ENCODE results near the gene SLC16A14.
A peak's percentile ranks its signal among the peaks of the same experiment; 100 is the strongest.

Gene SLC16A14

GRCh38 chr2:230043025-230043424 is 25.7 kb downstream of the SLC16A14 start:
- no peak for DNase-seq (ENCODE audit: extremely low read depth in 1 of 2, low read depth in 1 of 2)

- DNase-seq (ENCODE audit: extremely low read depth in 1 of 2, low read depth in 1 of 2) = no peak
These were observed 26.5 kb downstream of the SLC16A14 start for GRCh38 chr2:230042195-230042594.

- DNase-seq (ENCODE audit: extremely low read depth in 1 of 2, low read depth in 1 of 2) = no peak
These were observed 45.4 kb downstream of the SLC16A14 start for GRCh38 chr2:230023313-230023712.

- no peak for DNase-seq (ENCODE audit: extremely low read depth in 1 of 2, low read depth in 1 of 2)
These were observed 49.0 kb downstream of the SLC16A14 start for GRCh38 chr2:230019742-230020141.

DNA sequence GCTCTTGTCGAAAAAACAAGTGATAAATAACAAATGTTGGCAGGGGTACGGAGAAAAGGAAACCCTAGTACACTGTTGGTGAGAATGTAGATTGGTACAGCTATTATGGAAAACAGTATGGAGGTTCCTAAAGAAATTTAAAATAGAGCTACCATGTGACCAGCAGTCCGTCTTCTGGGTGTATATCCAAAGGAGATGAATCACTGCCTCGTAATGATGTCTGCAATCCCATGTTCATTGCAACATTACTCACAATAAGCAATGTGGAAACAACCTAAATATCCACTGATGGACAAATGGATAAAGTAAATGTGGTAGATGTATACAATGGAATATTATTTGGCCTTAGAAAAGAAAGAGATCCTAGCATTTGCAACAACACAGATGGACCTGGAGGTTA is 50.6 kb downstream of the SLC16A14 start:
- DNase-seq (ENCODE audit: extremely low read depth in 1 of 2, low read depth in 1 of 2) = no peak

- no peak for DNase-seq (ENCODE audit: extremely low read depth in 1 of 2, low read depth in 1 of 2)
These were observed 51.9 kb downstream of the SLC16A14 start for GRCh38 chr2:230016844-230017243.

- DNase-seq (ENCODE audit: extremely low read depth in 1 of 2, low read depth in 1 of 2) = no peak
These were observed 56.3 kb downstream of the SLC16A14 start for GRCh38 chr2:230012267-230012884.

DNA sequence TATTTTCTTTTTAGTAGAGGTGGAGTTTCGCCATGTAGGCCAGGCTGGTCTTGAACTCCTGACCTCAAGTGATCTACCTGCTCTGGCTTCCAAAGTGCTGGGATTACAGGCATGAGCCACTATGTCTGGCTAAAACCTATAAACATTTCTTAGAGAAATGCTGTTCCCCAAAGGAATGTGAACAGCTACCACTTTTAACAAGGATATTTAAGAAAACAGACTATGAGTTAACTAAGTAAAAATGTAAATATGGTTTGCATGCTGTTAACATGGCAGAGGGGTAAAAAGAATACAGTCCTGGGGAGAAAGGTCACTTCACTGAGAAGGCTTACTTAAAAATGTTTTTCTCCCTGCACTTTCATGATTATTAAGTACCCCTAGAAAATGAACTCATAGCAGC is 57.1 kb downstream of the SLC16A14 start:
- no peak for DNase-seq (ENCODE audit: extremely low read depth in 1 of 2, low read depth in 1 of 2)

- DNase-seq (ENCODE audit: extremely low read depth in 1 of 2, low read depth in 1 of 2) = no peak
These were observed 58.2 kb downstream of the SLC16A14 start for GRCh38 chr2:230010501-230010900.

DNA sequence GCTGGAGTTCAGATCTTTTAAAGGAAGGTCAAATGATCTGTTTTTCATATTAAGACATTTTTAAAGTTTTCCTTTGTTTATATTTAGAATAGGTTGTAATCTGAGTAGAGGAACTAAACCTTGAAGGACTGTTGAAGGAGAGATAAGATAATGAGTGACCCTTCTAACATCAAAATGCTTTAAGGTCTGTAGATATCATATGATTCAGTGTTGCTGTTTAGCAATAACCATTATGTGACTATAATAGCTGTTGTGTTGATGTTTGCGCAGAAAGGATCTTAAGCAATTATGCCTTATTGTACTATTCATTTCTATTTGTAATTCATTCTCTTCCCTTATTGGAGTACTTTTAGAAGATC is 60.0 kb downstream of the SLC16A14 start:
- DNase-seq (ENCODE audit: extremely low read depth in 1 of 2, low read depth in 1 of 2) = no peak

DNA sequence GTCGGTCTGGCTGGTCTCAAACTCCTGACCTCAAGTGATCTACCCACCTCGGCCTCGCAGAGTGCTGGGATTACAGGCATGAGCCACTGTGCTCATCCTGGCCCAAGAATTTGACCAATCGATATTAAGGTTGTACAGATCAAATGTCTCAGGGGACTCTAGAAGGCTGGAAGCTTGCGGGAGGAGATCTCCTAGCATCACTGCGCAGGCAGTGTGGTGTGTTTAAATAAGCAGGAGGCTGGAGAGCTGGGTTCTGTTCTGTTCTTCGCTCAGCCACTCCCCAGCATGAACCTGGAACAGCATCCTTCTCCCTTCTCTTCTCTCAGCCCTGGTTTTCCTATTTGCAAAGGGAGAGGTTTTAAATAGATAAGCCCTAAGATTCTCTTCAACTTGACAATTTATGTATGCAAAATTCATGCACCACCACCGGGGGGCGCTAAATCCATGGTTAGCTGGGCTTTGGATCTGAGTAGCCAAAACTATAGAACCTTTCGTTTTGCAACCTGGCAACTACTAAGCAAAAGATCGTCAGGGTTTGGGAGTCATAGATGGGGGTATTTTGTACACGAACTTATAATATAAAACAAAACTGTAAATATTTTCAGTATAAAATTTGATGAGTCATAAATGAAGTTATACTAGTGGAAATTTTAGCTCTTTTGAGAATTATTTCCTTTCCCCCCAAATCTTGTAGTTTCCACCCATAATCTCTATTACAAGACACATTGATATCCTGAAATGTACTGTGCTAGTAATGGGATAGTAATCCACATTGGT is 60.6 kb downstream of the SLC16A14 start:
- peak; percentile 38 to 76 for DNase-seq (ENCODE audit: extremely low read depth in 1 of 2, low read depth in 1 of 2)

DNA sequence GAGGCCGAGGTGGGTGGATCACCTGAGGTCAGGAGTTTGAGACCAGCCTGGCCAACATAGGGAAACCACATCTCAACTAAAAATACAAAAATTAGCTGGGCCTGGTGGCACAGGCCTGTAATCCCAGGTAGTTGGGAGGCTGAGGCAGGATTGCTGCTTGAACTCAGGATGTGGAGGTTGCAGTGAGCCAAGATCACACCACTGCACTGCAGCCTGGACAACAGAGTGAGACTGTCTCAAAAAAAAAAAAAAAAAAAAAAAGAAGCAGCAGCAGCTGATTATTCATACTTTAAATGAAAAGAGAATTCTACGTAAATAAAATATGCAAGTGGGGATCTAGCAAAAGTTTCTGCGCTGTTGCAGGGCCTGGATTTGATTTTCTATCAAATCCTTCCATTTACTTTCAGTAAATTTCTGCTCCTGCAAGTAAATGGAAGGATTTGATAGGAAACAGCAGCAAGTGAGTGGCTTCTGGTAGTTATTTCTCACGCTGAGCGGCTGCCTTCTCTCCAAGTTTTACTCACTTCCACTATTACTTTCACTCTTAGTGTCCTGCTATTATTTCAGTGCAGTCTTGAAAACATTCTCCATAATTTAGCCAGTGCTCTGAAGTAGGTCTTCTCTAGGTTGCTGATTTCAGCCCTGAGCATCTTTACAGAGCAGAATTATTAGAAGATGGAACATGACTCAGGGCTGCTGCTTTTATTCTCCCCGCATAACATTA is 68.4 kb downstream of the SLC16A14 start:
- DNase-seq (ENCODE audit: extremely low read depth in 1 of 2, low read depth in 1 of 2) = no peak

GRCh38 chr2:229997565-229997964 is 71.2 kb downstream of the SLC16A14 start:
- no peak for DNase-seq (ENCODE audit: extremely low read depth in 1 of 2, low read depth in 1 of 2)

DNA sequence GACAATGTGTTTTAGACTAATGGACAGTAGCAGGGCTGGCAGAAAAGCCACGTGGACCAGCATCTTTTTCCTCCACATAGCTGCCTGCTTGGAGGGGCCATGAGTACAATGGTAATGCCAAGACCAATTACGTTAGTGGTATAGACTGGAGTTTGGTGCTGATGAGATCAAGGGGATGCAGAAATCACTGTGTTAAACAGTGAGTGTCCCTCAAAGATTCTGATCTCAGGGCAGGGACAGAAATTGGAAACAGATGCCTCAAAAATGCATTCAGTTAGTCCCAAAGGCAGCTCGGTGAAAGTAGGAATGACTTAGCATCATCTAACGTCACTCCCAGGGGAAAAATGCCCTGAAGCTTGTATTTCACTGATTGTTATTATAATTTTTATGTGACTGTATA is 72.4 kb downstream of the SLC16A14 start:
- no peak for DNase-seq (ENCODE audit: extremely low read depth in 1 of 2, low read depth in 1 of 2)

GRCh38 chr2:229993236-229993635 is 75.5 kb downstream of the SLC16A14 start:
- no peak for DNase-seq (ENCODE audit: extremely low read depth in 1 of 2, low read depth in 1 of 2)
